Left ventricle myocardium inferior (tissue), 1 donor: ENCODE results near the gene PDE5A. TPM values are rescaled to one million over a fixed set of nuclear protein-coding genes. Genes with fewer than 3 reads are reported as not detected.

Experiments used
- DNase-seq: peaks from one replicate; pipeline ENCODE4 v3.0.0-alpha.2; 2020
- H3K27ac ChIP-seq: fragments of 200-600 bp; replicated peaks from 2 replicates; pipeline ENCODE4 v1.8.0; 2021
- H3K27me3 ChIP-seq: fragments of 200-600 bp; 2 replicates; pipeline ENCODE4 v1.8.0; 2021; ENCODE audit warnings: low read depth
- H3K36me3 ChIP-seq: fragments of 200-600 bp; 2 replicates; pipeline ENCODE4 v1.8.0; 2021
- H3K4me1 ChIP-seq: fragments of 200-600 bp; 2 replicates; pipeline ENCODE4 v1.8.0; 2021
- H3K4me3 ChIP-seq: fragments of 200-600 bp; 2 replicates; pipeline ENCODE4 v1.8.0; 2021; ENCODE audit warnings: mild to moderate bottlenecking, moderate library complexity
- H3K9me3 ChIP-seq: fragments of 200-600 bp; replicated peaks from 2 replicates; pipeline ENCODE4 v1.8.0; 2021
- intact Hi-C: fragments of 100-400 bp; cut with micrococcal nuclease; formaldehyde crosslinking; loops from one replicate; pipeline ENCODE4 v1.11.0; 2022
- total RNA-seq: library from RNA; stranded (reverse); fragmentation: NEBNext Ultra II Directional; extraction: Animal tissue kit (Norgen Biotek cat#: 25700); gene quantifications from one replicate; pipeline ENCODE4 v1.2.1, GENCODE V29; 2021
- TF ChIP-seq, protein P1 (sequence below): fragments of 200-600 bp; IDR thresholded peaks from 2 replicates; pipeline ENCODE4 v1.8.0; 2021; ENCODE audit warnings: antibody characterized with exemption, mild to moderate bottlenecking, borderline replicate concordance
- donor health status: DM: no; HTN: yes; CAD: no; lungs with severe emphysema.

PDE5A gene
- total RNA-seq, 1 donor from 2014 or later = 8.2 TPM

DNA sequence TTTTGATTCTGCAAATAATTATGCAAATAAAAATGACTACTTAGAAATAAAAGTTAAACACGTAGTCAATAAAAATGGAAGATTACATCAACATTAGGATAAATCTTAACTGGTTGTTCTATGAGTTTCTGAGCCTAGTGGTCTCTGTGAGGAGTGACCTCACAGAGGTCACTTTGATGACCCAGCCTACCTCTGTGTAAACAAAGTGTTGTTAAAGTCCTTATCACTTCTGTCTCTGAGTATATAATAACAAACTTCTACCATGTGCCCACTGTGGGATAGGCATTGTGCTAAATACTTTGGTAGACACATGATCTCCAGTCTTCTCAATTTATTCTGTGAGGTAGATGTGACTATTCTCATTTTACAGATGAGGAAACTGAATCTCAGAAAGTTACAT lies 85.4 kb downstream of the PDE5A start:
- Histone ChIP-seq H3K4me3 (no peak overlapping the region), H3K9me3 (no peaks in the 10 kb centered on the region), H3K27ac (peak overlapping the region; percentile 57), H3K27me3 (no peaks in the 10 kb centered on the region), H3K4me1 (peaks cover 9% of the 10 kb centered on the region), H3K36me3 (peaks cover 6% of the 10 kb centered on the region)
- intact Hi-C loops = no loop called here
- TF ChIP-seq, protein P1, sequence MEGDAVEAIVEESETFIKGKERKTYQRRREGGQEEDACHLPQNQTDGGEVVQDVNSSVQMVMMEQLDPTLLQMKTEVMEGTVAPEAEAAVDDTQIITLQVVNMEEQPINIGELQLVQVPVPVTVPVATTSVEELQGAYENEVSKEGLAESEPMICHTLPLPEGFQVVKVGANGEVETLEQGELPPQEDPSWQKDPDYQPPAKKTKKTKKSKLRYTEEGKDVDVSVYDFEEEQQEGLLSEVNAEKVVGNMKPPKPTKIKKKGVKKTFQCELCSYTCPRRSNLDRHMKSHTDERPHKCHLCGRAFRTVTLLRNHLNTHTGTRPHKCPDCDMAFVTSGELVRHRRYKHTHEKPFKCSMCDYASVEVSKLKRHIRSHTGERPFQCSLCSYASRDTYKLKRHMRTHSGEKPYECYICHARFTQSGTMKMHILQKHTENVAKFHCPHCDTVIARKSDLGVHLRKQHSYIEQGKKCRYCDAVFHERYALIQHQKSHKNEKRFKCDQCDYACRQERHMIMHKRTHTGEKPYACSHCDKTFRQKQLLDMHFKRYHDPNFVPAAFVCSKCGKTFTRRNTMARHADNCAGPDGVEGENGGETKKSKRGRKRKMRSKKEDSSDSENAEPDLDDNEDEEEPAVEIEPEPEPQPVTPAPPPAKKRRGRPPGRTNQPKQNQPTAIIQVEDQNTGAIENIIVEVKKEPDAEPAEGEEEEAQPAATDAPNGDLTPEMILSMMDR = no peak
- DNase-seq = no peak

DNA sequence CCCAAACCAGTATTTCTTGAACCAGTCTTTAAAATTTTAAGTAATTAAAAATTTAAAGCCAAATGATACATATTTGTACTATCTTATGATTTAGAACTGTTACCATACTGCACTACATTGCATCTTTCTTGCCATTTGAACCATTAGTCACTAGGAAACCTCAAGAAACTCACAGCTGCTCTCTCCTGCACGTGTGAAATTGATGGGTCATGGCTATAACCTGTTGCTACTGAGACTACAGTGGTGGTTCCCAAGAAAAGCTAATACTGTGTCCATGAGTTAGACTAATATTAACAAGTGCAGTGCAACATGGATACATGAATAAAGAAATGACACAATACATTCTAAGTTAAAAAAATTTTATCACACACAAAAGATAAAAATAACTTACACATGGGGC lies 88.4 kb downstream of the PDE5A start:
- Histone ChIP-seq H3K4me1 (peaks cover 9% of the 10 kb centered on the region), H3K27ac (peak overlapping the region; percentile 26)

DNA sequence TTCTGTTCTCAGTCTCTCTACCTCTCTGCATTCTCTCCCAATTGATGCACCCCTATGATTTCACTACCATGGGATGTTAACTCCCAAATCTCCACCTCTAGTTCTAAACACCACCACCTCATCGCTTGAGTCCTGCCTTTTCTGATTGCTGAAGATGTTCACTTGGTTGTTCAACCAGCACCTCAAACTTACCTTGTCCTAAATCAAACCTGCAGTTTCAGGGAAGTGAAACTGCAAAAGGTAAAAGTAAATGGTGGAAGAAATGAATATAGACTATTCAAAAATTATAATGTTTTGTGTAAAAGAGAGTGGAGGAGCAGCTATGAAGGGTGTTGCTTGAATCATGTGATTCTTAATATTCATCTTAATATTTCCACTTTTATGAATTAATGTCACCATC lies 91.0 kb downstream of the PDE5A start:
- Histone ChIP-seq H3K4me3 (no peak overlapping the region), H3K9me3 (no peaks in the 10 kb centered on the region), H3K4me1 (no peaks in the 10 kb centered on the region), H3K36me3 (peaks cover 22% of the 10 kb centered on the region), H3K27me3 (no peaks in the 10 kb centered on the region), H3K27ac (no peak overlapping the region)
- DNase-seq = no peak
- TF ChIP-seq, protein P1 = no peak
- intact Hi-C loops = no loop called here

More for the DNA sequence above, 88.4 kb downstream of the PDE5A start:
- TF ChIP-seq, protein P1 = no peak
- H3K36me3 ChIP-seq = peaks cover 12% of the 10 kb centered on the region
- DNase-seq = no peak
- H3K27me3 ChIP-seq = no peaks in the 10 kb centered on the region
- H3K4me3 ChIP-seq = no peak overlapping the region
- intact Hi-C loops = no loop called here
- H3K9me3 ChIP-seq = no peaks in the 10 kb centered on the region

DNA sequence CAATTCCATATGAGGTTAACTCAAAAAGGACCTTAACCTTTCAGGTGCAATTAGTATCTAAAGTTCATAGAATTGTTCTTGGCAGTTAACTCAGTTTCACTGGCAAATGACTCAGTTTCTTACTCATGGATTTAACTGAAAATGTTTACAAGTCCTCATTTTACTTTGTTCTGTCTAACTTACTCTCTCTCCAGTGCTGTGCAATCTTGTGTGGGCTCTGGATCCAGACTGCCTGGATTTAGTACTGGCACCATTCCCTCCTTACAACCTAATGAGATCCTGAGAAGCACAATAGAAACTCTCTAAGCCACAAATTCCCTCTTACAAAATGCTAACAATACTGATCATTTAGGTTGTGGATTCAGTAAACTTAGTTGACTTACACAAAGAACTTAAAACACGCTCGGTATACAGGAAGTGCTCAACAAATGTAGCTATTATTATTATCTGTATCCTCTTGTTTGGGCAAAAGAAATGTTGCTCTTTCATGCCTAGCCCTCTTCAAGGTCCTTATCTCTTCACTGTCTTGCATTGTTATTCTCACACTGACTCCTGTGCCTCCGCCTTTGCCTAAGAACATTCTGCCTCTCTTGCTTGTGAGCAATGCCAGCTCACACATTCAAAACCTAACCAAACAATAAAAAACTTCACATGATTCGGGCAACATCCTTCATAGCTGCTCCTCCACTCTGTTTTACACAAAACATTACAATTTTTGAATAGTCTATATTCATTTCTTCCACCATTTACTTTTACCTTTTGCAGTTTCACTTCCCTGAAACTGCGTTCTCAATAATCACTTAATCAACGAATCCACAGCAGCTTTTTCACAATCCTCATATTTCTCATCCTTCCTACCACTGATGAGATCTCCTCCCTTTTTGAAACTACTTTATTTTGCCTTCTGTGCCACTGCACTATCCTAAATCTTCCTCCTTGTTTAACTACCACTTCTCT lies 91.8 kb downstream of the PDE5A start:
- no peak for DNase-seq
- Histone ChIP-seq H3K4me3 (no peak overlapping the region), H3K27ac (no peak overlapping the region), H3K9me3 (no peaks in the 10 kb centered on the region), H3K27me3 (no peaks in the 10 kb centered on the region), H3K4me1 (no peaks in the 10 kb centered on the region), H3K36me3 (peaks cover 16% of the 10 kb centered on the region)
- intact Hi-C loops = no loop called here
- TF ChIP-seq, protein P1 = no peak

DNA sequence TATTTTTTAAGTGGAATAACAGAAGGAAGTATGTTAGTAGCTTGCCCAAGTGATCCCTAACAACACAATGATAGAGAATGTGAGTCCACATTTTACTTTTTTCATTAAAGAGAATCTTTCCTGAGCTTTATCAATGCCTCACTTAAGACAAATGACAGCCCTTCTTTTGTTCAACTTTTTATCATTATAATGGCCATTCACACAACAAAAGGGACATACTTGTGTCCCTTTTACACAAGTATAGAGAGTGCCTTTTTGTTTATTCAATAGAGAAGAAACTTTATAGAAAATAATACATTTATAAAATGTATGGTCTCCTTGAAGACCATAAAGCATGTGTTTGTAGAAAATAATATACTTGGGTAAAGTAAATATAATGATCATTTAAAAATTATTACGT lies 96.3 kb downstream of the PDE5A start:
- H3K27me3 ChIP-seq = no peaks in the 10 kb centered on the region
- intact Hi-C loops = no loop called here
- H3K9me3 ChIP-seq = no peaks in the 10 kb centered on the region
- H3K36me3 ChIP-seq = peaks cover 33% of the 10 kb centered on the region
- H3K4me1 ChIP-seq = peaks cover 4% of the 10 kb centered on the region
- TF ChIP-seq, protein P1 = no peak
- no peak overlapping the region for H3K27ac ChIP-seq
- DNase-seq = no peak
- no peak overlapping the region for H3K4me3 ChIP-seq
